IMR-90 (cell line): ENCODE measurements around the gene UBE2M. TPM values are rescaled to one million over a fixed set of nuclear protein-coding genes. Genes with fewer than 3 reads are reported as not detected.

Experiments
- ATAC-seq: fragments of 200-7000 bp; cut with Tn5 transposase; 2 replicates; pipeline ENCODE4 v1.9.1; 2020; ENCODE audit warnings: low read depth, mild to moderate bottlenecking, moderate library complexity
- BruUV-seq: library from RNA; stranded (reverse); fragments of 400-500 nt; replicated peaks from 2 replicates; lab custom pipeline; 2021; lab: Mats Ljungman, UMichigan
- CTCF ChIA-PET: fragments of 300-600 bp; formaldehyde crosslinking; extraction: SDS; loops from one replicate; lab custom pipeline; 2021; ENCODE audit warnings: antibody characterized with exemption; lab: Yijun Ruan, JAX
- POLR2A ChIA-PET: fragments of 300-600 bp; sonication (Branson Sonifier 250); formaldehyde crosslinking; loops from one replicate; lab custom pipeline; 2022; ENCODE audit warnings: antibody characterized with exemption; ENCODE audit not compliant: unreplicated experiment; lab: Charles Lee
- DNase-seq: peaks from one replicate; pipeline ENCODE4 v3.0.0; 2013
- H2AFZ ChIP-seq: replicated peaks from 2 replicates; pipeline ENCODE3; 2013; ENCODE audit warnings: low read length, mild to moderate bottlenecking; ENCODE audit not compliant: poor library complexity
- H2AK5ac ChIP-seq: 2 replicates; pipeline ENCODE4 v1.6.1; 2013; ENCODE audit warnings: low read depth, low read length, inconsistent platforms
- H2AK9ac ChIP-seq: replicated peaks from 2 replicates; pipeline ENCODE3; 2013; ENCODE audit warnings: mild to moderate bottlenecking, low read depth, low read length, moderate library complexity; ENCODE audit not compliant: poor library complexity
- H2BK120ac ChIP-seq: 2 replicates; pipeline ENCODE4 v1.6.1; 2013; ENCODE audit warnings: low read depth, low read length, inconsistent platforms
- H2BK15ac ChIP-seq: 3 replicates; pipeline ENCODE4 v1.6.1; 2013; ENCODE audit warnings: low read depth, low read length, inconsistent platforms
- H2BK20ac ChIP-seq: 2 replicates; pipeline ENCODE4 v1.6.1; 2013; ENCODE audit warnings: low read depth, mild to moderate bottlenecking, inconsistent platforms, low read length, moderate library complexity
- H2BK5ac ChIP-seq: 2 replicates; pipeline ENCODE4 v1.6.1; 2013; ENCODE audit warnings: mild to moderate bottlenecking, low read depth, low read length, inconsistent platforms; ENCODE audit not compliant: poor library complexity, severe bottlenecking
- H3K14ac ChIP-seq: replicated peaks from 2 replicates; pipeline ENCODE4 v1.6.1; 2013; ENCODE audit warnings: low read depth, low read length, inconsistent platforms
- H3K18ac ChIP-seq: 2 replicates; pipeline ENCODE4 v1.6.1; 2013; ENCODE audit warnings: low read depth, low read length, control low read depth
- H3K23ac ChIP-seq: 2 replicates; pipeline ENCODE4 v1.6.1; 2013; ENCODE audit warnings: low read depth, low read length, inconsistent platforms
- H3K27ac ChIP-seq: 2 replicates; pipeline ENCODE4 v1.5.1; 2013; ENCODE audit warnings: mild to moderate bottlenecking, control low read depth, low read length; ENCODE audit not compliant: insufficient read depth
- H3K27me3 ChIP-seq: 2 replicates; pipeline ENCODE4 v1.6.1; 2013; ENCODE audit warnings: low read length; ENCODE audit not compliant: control insufficient read depth, insufficient read depth
- H3K36me3 ChIP-seq: 2 replicates; pipeline ENCODE4 v1.6.1; 2013; ENCODE audit warnings: low read length, mixed read lengths; ENCODE audit not compliant: control insufficient read depth, insufficient read depth
- H3K4ac ChIP-seq: 2 replicates; pipeline ENCODE4 v1.6.1; 2013; ENCODE audit warnings: low read depth, low read length, inconsistent platforms
- H3K4me1 ChIP-seq: 2 replicates; pipeline ENCODE4 v1.6.1; 2013; ENCODE audit warnings: low read length, mixed read lengths; ENCODE audit not compliant: control insufficient read depth, insufficient read depth
- H3K4me2 ChIP-seq: 2 replicates; pipeline ENCODE4 v1.6.1; 2013; ENCODE audit warnings: low read depth, mild to moderate bottlenecking, control low read depth, low read length, moderate library complexity
- H3K4me3 ChIP-seq: 2 replicates; pipeline ENCODE4 v1.5.1; 2013; ENCODE audit warnings: low read depth, mild to moderate bottlenecking, control low read depth, low read length, moderate library complexity; ENCODE audit not compliant: insufficient read depth
- H3K56ac ChIP-seq: 2 replicates; pipeline ENCODE4 v1.6.1; 2013; ENCODE audit warnings: low read length, inconsistent platforms; ENCODE audit not compliant: insufficient read depth; ENCODE audit errors: extremely low read depth
- H3K79me1 ChIP-seq, 2 experiments: 2 replicates each; pipeline ENCODE4 v1.6.1; 2013; ENCODE audit warnings: low read length in 2 of 2, inconsistent platforms in 1 of 2, low read depth in 1 of 2
- H3K9ac ChIP-seq: 2 replicates; pipeline ENCODE4 v1.6.1; 2013; ENCODE audit warnings: low read depth, low read length, control low read depth
- H3K9me1 ChIP-seq: 2 replicates; pipeline ENCODE4 v1.6.1; 2013; ENCODE audit warnings: low read length, inconsistent platforms; ENCODE audit not compliant: insufficient read depth
- H3K9me3 ChIP-seq: 2 replicates; pipeline ENCODE4 v1.6.1; 2013; ENCODE audit warnings: low read length; ENCODE audit not compliant: control insufficient read depth, insufficient read depth
- H4K20me1 ChIP-seq: 2 replicates; pipeline ENCODE4 v1.6.1; 2013; ENCODE audit warnings: low read length, inconsistent platforms; ENCODE audit not compliant: insufficient read depth
- H4K5ac ChIP-seq: 2 replicates; pipeline ENCODE4 v1.6.1; 2013; ENCODE audit warnings: mild to moderate bottlenecking, low read depth, low read length, control low read depth
- H4K8ac ChIP-seq, 2 experiments: 2 replicates each; pipeline ENCODE4 v1.6.1; 2013; ENCODE audit warnings: low read depth in 2 of 2, low read length in 2 of 2, control low read depth in 1 of 2, inconsistent platforms in 1 of 2
- H4K91ac ChIP-seq: 2 replicates; pipeline ENCODE4 v1.6.1; 2013; ENCODE audit warnings: low read depth, low read length, inconsistent platforms; ENCODE audit not compliant: insufficient read depth
- BHLHE40 ChIP-seq: fragments of 150-350 bp; IDR thresholded peaks from 2 replicates; pipeline ENCODE4 v1.6.1; 2016; ENCODE audit warnings: mild to moderate bottlenecking, low read depth, low read length
- CHD1 ChIP-seq: IDR thresholded peaks from 2 replicates; pipeline ENCODE4 v1.6.1; 2012; ENCODE audit warnings: low read depth, low read length, improper control_type of control experiment
- FOS ChIP-seq: fragments of 150-350 bp; IDR thresholded peaks from 2 replicates; pipeline ENCODE4 v1.6.1; 2016; ENCODE audit warnings: low read depth, low read length
- MAFK ChIP-seq: IDR thresholded peaks from 2 replicates; pipeline ENCODE4 v1.6.1; 2012; ENCODE audit warnings: low read depth, low read length, improper control_type of control experiment
- MAZ ChIP-seq: IDR thresholded peaks from 2 replicates; pipeline ENCODE4 v1.6.1; 2012; ENCODE audit warnings: low read depth, mild to moderate bottlenecking, low read length, improper control_type of control experiment, moderate library complexity, borderline replicate concordance
- MXI1 ChIP-seq: IDR thresholded peaks from 2 replicates; pipeline ENCODE4 v1.6.1; 2012; ENCODE audit warnings: low read depth, mild to moderate bottlenecking, low read length, moderate library complexity, borderline replicate concordance
- NFE2L2 ChIP-seq: fragments of 150-350 bp; IDR thresholded peaks from 2 replicates; pipeline ENCODE4 v1.6.1; 2016; ENCODE audit warnings: low read depth, mild to moderate bottlenecking, low read length
- POLR2A ChIP-seq: IDR thresholded peaks from 2 replicates; pipeline ENCODE4 v1.6.1; 2012; ENCODE audit warnings: mild to moderate bottlenecking, low read depth, low read length
- RAD21 ChIP-seq: IDR thresholded peaks from 2 replicates; pipeline ENCODE4 v1.6.1; 2012; ENCODE audit warnings: low read length, improper control_type of control experiment
- RCOR1 ChIP-seq: IDR thresholded peaks from 2 replicates; pipeline ENCODE4 v1.6.1; 2012; ENCODE audit warnings: mild to moderate bottlenecking, low read length, improper control_type of control experiment; ENCODE audit not compliant: insufficient replicate concordance
- RFX5 ChIP-seq: IDR thresholded peaks from 2 replicates; pipeline ENCODE4 v1.8.0; 2012; ENCODE audit warnings: low read depth, mild to moderate bottlenecking, low read length, moderate library complexity
- SMC3 ChIP-seq: fragments of 150-350 bp; IDR thresholded peaks from 2 replicates; pipeline ENCODE4 v1.6.1; 2016; ENCODE audit warnings: low read depth, mild to moderate bottlenecking, antibody characterized with exemption, low read length, moderate library complexity
- WGBS, 2 experiments: methylation state at CpG; one replicate each; pipeline versions ENCODE4 v1.1.5 to v1.1.7; 2013; ENCODE audit warnings: missing lambda C conversion rate in 2 of 2; ENCODE audit not compliant: insufficient read length in 1 of 2; ENCODE audit errors: extremely low coverage in 2 of 2; 5-methylcytosine and 5-hydroxymethylcytosine counted together
- dilution Hi-C: fragments of 300-500 bp; cut with HindIII; formaldehyde crosslinking; loops from one replicate; pipeline ENCODE4 v1.14.3; 2018; ENCODE audit warnings: low sequenced_read_pairs; ENCODE audit not compliant: unreplicated experiment
- in situ Hi-C: fragments of 300-500 bp; cut with MboI; formaldehyde crosslinking; loops from 3 replicates; pipeline ENCODE4 v1.14.3; 2019; ENCODE audit warnings: low sequenced_read_pairs, inconsistent platforms, mixed read lengths
- intact Hi-C: fragments of 100-400 bp; cut with micrococcal nuclease; formaldehyde crosslinking; loops from 2 replicates; pipeline ENCODE4 v1.10.0; 2022
- polyA plus RNA-seq, 3 experiments: library from polyadenylated mRNA; depleted of rRNA; stranded (reverse); fragments of >200 nt; gene quantifications; 2 replicates each; pipeline ENCODE4 v1.2.3, GENCODE V29; 2012; ENCODE audit warnings: low replicate concordance in 1 of 3
- total RNA-seq: library from RNA; depleted of rRNA; stranded (reverse); fragments of >200 nt; gene quantifications from 2 replicates; pipeline ENCODE4 v1.2.3, GENCODE V29; 2012
- TF ChIP-seq, protein P1 (sequence below): fragments of 150-350 bp; IDR thresholded peaks from 2 replicates; pipeline ENCODE4 v1.6.1; 2017; ENCODE audit warnings: mild to moderate bottlenecking, antibody characterized with exemption, low read length, low read depth
- TF ChIP-seq, protein P2 (sequence below): fragments of 150-350 bp; IDR thresholded peaks from 2 replicates; pipeline ENCODE4 v1.6.1; 2016; ENCODE audit warnings: low read depth, mild to moderate bottlenecking, low read length, moderate library complexity, borderline replicate concordance

The UBE2M gene
- total and polyA plus RNA-seq, 2 of the 4 experiments (the other 2 are of a cell fraction) = 55.9 to 66.6 TPM

DNA sequence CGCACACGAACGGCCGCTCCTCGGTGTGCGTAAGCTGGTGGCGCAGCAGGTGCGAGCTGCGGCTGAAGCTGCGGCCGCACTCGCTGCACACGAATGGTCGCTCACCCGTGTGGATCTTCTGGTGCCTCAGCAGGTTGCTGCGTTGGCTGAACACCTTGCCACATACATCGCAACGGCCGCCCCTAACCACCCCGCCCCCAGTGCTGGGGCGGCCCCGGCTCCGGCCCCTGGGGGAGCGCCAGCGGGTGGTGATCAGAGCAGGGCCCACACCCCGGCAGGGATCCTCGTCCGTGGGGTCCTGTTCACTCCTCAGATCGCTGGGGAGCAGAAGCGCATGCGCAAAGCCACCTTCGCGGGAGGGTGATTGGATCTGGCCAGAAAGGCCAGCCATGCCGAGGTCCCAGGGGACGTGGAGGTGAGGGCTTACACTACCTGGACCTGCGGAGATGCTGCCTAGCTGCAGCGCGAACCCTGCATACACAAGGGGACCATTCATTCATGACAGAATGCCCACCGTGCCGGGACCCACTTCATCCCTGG, 4.7 kb upstream of the UBE2M start:
- Histone ChIP-seq H3K27me3 (no peaks in the 10 kb centered on the region), H3K23ac (peak overlapping the region; percentile 39; the same call in 1 of the 2 replicates), H3K4me1 (peaks cover 16% of the 10 kb centered on the region), H3K27ac (no peak overlapping the region; the same call in 1 of the 2 replicates), H3K36me3 (peaks cover 2% of the 10 kb centered on the region; the same call in 1 of the 2 replicates), H3K4me2 (peak overlapping the region; percentile 91), H2AFZ (peak overlapping the region; percentile 90), H4K8ac (peak overlapping the region; percentile 22 to 35; a peak in 2 of 4 replicates), H3K18ac (no peak overlapping the region), H3K9ac (no peak overlapping the region), H2BK120ac (no peak overlapping the region), H3K79me1 (peaks cover 7 to 28% of the 10 kb centered on the region in 2 experiments), H4K20me1 (peaks cover 4% of the 10 kb centered on the region), H2AK5ac (peak overlapping the region; percentile 87; the same call in 1 of the 2 replicates), H4K5ac (no peak overlapping the region), H3K14ac (peak overlapping the region; percentile 45; the same call in 1 of the 2 replicates), H3K4me3 (peak overlapping the region; percentile 40), H2BK5ac (no peak overlapping the region), H2BK15ac (no peak overlapping the region), H3K9me3 (no peaks in the 10 kb centered on the region), H3K9me1 (peaks cover 22% of the 10 kb centered on the region), H4K91ac (no peak overlapping the region), H3K4ac (no peak overlapping the region), H2AK9ac (peak overlapping the region; percentile 88), H2BK20ac (no peak overlapping the region), H3K56ac (no peak overlapping the region)
- CTCF ChIA-PET = no interaction called here
- dilution Hi-C loops = no loop called here
- DNase-seq (no peak), ATAC-seq (no peak)
- in situ Hi-C loops = no loop called here
- intact Hi-C loops = no loop called here
- no TSS peak for BruUV-seq
- POLR2A ChIA-PET = no interaction called here
- WGBS, 2 experiments = 4% methylated on average over 22 of the region's 40 CpGs; no CpG with 5 or more reads in 1 of the 2 experiments
- TF ChIP-seq CHD1 (no peak), RAD21 (no peak), NFE2L2 (no peak), MAZ (no peak), SMC3 (no peak), RCOR1 (no peak), BHLHE40 (no peak), RFX5 (no peak), FOS (no peak), MAFK (no peak), POLR2A (no peak), MXI1 (no peak)
- TF ChIP-seq, protein P1, sequence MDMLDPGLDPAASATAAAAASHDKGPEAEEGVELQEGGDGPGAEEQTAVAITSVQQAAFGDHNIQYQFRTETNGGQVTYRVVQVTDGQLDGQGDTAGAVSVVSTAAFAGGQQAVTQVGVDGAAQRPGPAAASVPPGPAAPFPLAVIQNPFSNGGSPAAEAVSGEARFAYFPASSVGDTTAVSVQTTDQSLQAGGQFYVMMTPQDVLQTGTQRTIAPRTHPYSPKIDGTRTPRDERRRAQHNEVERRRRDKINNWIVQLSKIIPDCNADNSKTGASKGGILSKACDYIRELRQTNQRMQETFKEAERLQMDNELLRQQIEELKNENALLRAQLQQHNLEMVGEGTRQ = no peak
- TF ChIP-seq, protein P2, sequence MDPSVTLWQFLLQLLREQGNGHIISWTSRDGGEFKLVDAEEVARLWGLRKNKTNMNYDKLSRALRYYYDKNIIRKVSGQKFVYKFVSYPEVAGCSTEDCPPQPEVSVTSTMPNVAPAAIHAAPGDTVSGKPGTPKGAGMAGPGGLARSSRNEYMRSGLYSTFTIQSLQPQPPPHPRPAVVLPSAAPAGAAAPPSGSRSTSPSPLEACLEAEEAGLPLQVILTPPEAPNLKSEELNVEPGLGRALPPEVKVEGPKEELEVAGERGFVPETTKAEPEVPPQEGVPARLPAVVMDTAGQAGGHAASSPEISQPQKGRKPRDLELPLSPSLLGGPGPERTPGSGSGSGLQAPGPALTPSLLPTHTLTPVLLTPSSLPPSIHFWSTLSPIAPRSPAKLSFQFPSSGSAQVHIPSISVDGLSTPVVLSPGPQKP = no peak
